PC-3 (cell line): ENCODE measurements around the gene HMGCS2. TPM values are rescaled to one million over a fixed set of nuclear protein-coding genes. Genes with fewer than 3 reads are reported as not detected.

Experiments
- ATAC-seq: fragments of 200-7000 bp; cut with Tn5 transposase; 2 replicates; pipeline ENCODE4 v1.9.1; 2020; ENCODE audit warnings: mild to moderate bottlenecking, moderate library complexity
- BruUV-seq: library from RNA; stranded (reverse); fragments of 400-500 nt; replicated peaks from 2 replicates; lab custom pipeline; 2021; lab: Mats Ljungman, UMichigan
- CTCF ChIA-PET: fragments of 300-600 bp; sonication (Branson Sonifier 250); formaldehyde crosslinking; loops from one replicate; lab custom pipeline; 2022; ENCODE audit warnings: antibody characterized with exemption; lab: Charles Lee
- POLR2A ChIA-PET: fragments of 300-600 bp; sonication (Branson Sonifier 250); formaldehyde crosslinking; loops from one replicate; lab custom pipeline; 2022; ENCODE audit warnings: antibody characterized with exemption; ENCODE audit not compliant: unreplicated experiment; lab: Charles Lee
- DNase-seq: peaks from one replicate; pipeline ENCODE4 v3.0.0-alpha.2; 2015
- H2AFZ ChIP-seq: fragments of 300-600 bp; sonication (generic); 2 replicates; pipeline ENCODE4 v1.6.0; 2016; ENCODE audit warnings: antibody characterized with exemption, low read length
- H3F3A ChIP-seq: fragments of 300-600 bp; sonication (generic); one replicate; pipeline ENCODE4 v1.6.0; 2017; ENCODE audit warnings: antibody characterized with exemption, low read length, control low read depth, mild to moderate bottlenecking; ENCODE audit not compliant: unreplicated experiment
- H3K27ac ChIP-seq: fragments of 300-600 bp; sonication (generic); 2 replicates; pipeline ENCODE4 v1.5.1; 2016; ENCODE audit warnings: mild to moderate bottlenecking, low read length
- H3K27me3 ChIP-seq: fragments of 300-600 bp; sonication (generic); 2 replicates; pipeline ENCODE4 v1.6.1; 2016; ENCODE audit warnings: low read length, mixed read lengths
- H3K36me3 ChIP-seq: fragments of 300-600 bp; sonication (generic); 2 replicates; pipeline ENCODE4 v1.6.1; 2016; ENCODE audit warnings: low read depth, mixed run types, low read length, mixed read lengths
- H3K4me1 ChIP-seq: fragments of 300-600 bp; sonication (generic); 2 replicates; pipeline ENCODE4 v1.5.1; 2016; ENCODE audit warnings: low read length; ENCODE audit not compliant: insufficient read depth
- H3K4me2 ChIP-seq: fragments of 300-600 bp; sonication (generic); 2 replicates; pipeline ENCODE4 v1.6.0; 2016; ENCODE audit warnings: low read length
- H3K4me3 ChIP-seq: fragments of 300-600 bp; sonication (generic); 2 replicates; pipeline ENCODE4 v1.5.1; 2016; ENCODE audit warnings: mild to moderate bottlenecking, low read length, mixed read lengths
- H3K79me2 ChIP-seq: fragments of 300-600 bp; sonication (generic); 2 replicates; pipeline ENCODE4 v1.6.1; 2017; ENCODE audit warnings: low read length, mixed read lengths
- H3K9ac ChIP-seq: fragments of 300-600 bp; sonication (generic); 2 replicates; pipeline ENCODE4 v1.6.0; 2016; ENCODE audit warnings: mild to moderate bottlenecking, low read length
- H3K9me2 ChIP-seq: fragments of 300-600 bp; sonication (generic); replicated peaks from 2 replicates; pipeline ENCODE4 v1.6.1; 2016; ENCODE audit warnings: mixed run types, low read length, mixed read lengths
- H3K9me3 ChIP-seq: fragments of 300-600 bp; sonication (generic); 2 replicates; pipeline ENCODE4 v1.6.1; 2016; ENCODE audit warnings: low read length, mixed read lengths
- H4K20me1 ChIP-seq: fragments of 300-600 bp; sonication (generic); 2 replicates; pipeline ENCODE4 v1.6.1; 2016; ENCODE audit warnings: low read length, mixed read lengths
- EZH2 ChIP-seq: fragments of 300-600 bp; sonication (generic); IDR thresholded peaks from one replicate; pipeline ENCODE4 v1.6.1; 2017; ENCODE audit warnings: antibody characterized with exemption, mild to moderate bottlenecking, low read length; ENCODE audit not compliant: unreplicated experiment
- EZH2phosphoT487 ChIP-seq: fragments of 300-600 bp; sonication (generic); IDR thresholded peaks from 2 replicates; pipeline ENCODE4 v1.6.1; 2018; ENCODE audit warnings: mild to moderate bottlenecking, antibody characterized with exemption, low read length, borderline replicate concordance
- intact Hi-C: fragments of 100-400 bp; cut with micrococcal nuclease; formaldehyde crosslinking; loops from 2 replicates; pipeline ENCODE4 v1.9.0; 2023
- total RNA-seq: library from RNA; depleted of rRNA; stranded (reverse); fragments of >200 nt; gene quantifications from 2 replicates; pipeline ENCODE4 v1.2.3, GENCODE V29; 2014
- TF ChIP-seq, protein P1 (sequence below): fragments of 300-600 bp; sonication (generic); conservative IDR thresholded peaks from 2 replicates; pipeline ENCODE4 v1.5.1; 2017; ENCODE audit warnings: antibody characterized with exemption, low read depth, mild to moderate bottlenecking, low read length

HMGCS2 gene
- total RNA-seq, 1 experiment from 2014 or later = not detected

DNA sequence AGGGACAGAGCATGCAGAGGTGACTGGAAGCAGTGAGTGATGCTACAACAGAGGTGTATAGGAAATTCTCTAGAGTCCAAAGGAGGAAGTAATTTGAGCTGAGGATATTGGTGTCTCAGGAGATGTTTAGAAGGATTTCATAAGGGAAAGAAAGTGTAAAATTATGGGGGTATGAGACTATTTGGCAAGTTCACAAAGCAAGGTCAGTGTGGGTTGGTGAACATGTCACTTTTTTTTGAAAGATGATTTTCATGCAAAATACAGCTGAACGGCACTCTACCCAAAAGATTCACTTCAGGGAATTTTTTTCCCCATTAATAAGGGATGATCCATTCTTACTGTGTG is 24.1 kb downstream of the HMGCS2 start:
- H3K27ac ChIP-seq = no peak overlapping the region
- H3K36me3 ChIP-seq = no peaks in the 10 kb centered on the region; the same call in 1 of the 2 replicates
- ATAC-seq (no peak), DNase-seq (no peak)
- H3F3A ChIP-seq = no peaks in the 10 kb centered on the region
- TF ChIP-seq EZH2phosphoT487 = no peak
- no peak for TF ChIP-seq EZH2
- TF ChIP-seq, protein P1, sequence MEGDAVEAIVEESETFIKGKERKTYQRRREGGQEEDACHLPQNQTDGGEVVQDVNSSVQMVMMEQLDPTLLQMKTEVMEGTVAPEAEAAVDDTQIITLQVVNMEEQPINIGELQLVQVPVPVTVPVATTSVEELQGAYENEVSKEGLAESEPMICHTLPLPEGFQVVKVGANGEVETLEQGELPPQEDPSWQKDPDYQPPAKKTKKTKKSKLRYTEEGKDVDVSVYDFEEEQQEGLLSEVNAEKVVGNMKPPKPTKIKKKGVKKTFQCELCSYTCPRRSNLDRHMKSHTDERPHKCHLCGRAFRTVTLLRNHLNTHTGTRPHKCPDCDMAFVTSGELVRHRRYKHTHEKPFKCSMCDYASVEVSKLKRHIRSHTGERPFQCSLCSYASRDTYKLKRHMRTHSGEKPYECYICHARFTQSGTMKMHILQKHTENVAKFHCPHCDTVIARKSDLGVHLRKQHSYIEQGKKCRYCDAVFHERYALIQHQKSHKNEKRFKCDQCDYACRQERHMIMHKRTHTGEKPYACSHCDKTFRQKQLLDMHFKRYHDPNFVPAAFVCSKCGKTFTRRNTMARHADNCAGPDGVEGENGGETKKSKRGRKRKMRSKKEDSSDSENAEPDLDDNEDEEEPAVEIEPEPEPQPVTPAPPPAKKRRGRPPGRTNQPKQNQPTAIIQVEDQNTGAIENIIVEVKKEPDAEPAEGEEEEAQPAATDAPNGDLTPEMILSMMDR = no peak
- H4K20me1 ChIP-seq = no peaks in the 10 kb centered on the region
- no peak overlapping the region for H3K4me3 ChIP-seq
- no peaks in the 10 kb centered on the region for H3K27me3 ChIP-seq
- intact Hi-C loops = loop anchor here (1.0 to 10.0 kb wide), 4 partner anchors 36 to 130 kb away; no protein-coding TSS in a partner anchor
- no peaks in the 10 kb centered on the region for H3K4me1 ChIP-seq
- no peaks in the 10 kb centered on the region for H3K9me3 ChIP-seq
- no peaks in the 10 kb centered on the region for H3K79me2 ChIP-seq
- CTCF ChIA-PET = interaction anchor here (0.7 kb wide), 1 partner anchor 115 kb away, joined by 3 read pairs; no protein-coding TSS in a partner anchor
- POLR2A ChIA-PET = no interaction called here
- no peak overlapping the region for H3K4me2 ChIP-seq
- H3K9me2 ChIP-seq = no peaks in the 10 kb centered on the region
- no peak overlapping the region for H2AFZ ChIP-seq
- H3K9ac ChIP-seq = no peak overlapping the region
- no TSS peak for BruUV-seq

DNA sequence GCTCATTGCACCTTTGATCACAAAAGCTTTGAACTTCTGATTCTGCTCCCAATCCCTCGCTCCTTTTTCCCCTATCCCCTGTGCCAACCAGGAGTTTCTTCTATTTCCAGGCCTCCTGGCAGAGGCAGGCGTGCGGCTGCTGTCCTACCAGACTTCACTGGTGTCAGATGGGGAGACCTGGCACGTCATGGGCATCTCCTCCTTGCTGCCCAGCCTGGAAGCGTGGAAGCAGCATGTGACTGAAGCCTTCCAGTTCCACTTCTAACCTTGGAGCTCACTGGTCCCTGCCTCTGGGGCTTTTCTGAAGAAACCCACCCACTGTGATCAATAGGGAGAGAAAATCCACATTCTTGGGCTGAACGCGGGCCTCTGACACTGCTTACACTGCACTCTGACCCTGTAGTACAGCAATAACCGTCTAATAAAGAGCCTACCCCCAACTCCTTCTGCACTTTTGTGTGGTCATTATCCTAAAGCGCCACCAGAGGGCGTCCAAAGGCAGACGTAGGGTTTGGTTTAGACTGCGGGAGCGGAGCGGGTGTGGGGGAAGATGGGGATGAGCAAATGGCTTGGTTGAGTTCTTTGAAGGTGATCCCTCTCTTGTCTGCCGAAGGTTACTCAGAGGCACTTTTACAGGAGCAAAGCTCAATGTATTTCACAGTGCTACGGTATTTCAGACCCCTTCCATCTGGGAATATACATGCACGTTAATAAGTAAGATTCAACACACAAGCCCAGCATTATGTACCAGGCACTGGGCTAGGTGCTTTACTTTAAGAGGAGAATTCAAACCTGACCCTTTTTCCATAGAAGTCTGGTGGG is 24.7 kb downstream of the HMGCS2 start:
- peak; percentile 81 for DNase-seq
- no peaks in the 10 kb centered on the region for H3K9me3 ChIP-seq
- H2AFZ ChIP-seq = no peak overlapping the region
- ATAC-seq = peak; percentile 72
- POLR2A ChIA-PET = interaction anchor here (0.5 kb wide), 1 partner anchor 153 kb away, joined by 3 read pairs; no protein-coding TSS in a partner anchor
- H3K4me2 ChIP-seq = no peak overlapping the region
- no TSS peak for BruUV-seq
- CTCF ChIA-PET = interaction anchor here (0.5 kb wide), 1 partner anchor 65 kb away, joined by 3 read pairs; no protein-coding TSS in a partner anchor
- TF ChIP-seq EZH2 = no peak
- TF ChIP-seq, protein P1 = peak; percentile 92
- H3K4me3 ChIP-seq = no peak overlapping the region
- no peaks in the 10 kb centered on the region for H3K9me2 ChIP-seq
- no peaks in the 10 kb centered on the region for H4K20me1 ChIP-seq
- no peak overlapping the region for H3K27ac ChIP-seq
- H3K79me2 ChIP-seq = no peaks in the 10 kb centered on the region
- H3F3A ChIP-seq = no peaks in the 10 kb centered on the region
- no peaks in the 10 kb centered on the region; the same call in 1 of the 2 replicates for H3K36me3 ChIP-seq
- intact Hi-C loops = loop anchor here (1.0 to 10.0 kb wide), 4 partner anchors 37 to 129 kb away; no protein-coding TSS in a partner anchor
- no peaks in the 10 kb centered on the region for H3K4me1 ChIP-seq
- H3K9ac ChIP-seq = no peak overlapping the region
- no peaks in the 10 kb centered on the region for H3K27me3 ChIP-seq

DNA sequence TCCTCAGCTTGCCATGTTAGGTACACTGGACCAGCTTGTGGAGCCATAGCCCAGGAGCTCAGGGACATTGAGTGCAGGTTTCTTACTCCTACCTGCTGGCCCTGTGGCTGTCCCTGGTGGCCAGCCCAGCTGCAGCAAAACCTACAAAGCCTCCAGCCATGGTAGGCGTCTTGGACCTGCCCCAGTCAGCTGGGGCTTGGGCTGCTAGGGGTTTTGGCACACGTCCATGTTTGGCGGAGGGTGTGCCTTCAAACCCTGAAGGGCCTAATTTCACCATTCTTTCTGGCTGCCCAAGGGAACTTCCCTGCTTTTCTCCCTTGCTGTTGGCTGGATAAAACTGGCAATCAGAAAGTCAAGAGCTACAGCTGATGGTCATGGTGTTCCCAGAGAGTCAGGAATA is 25.4 kb downstream of the HMGCS2 start:
- H3K9ac ChIP-seq = no peak overlapping the region
- intact Hi-C loops = loop anchor here (10.0 kb wide), 1 partner anchor 129 kb away; no protein-coding TSS in a partner anchor
- TF ChIP-seq EZH2 = no peak
- TF ChIP-seq, protein P1 = no peak
- no peaks in the 10 kb centered on the region; the same call in none of the 2 replicates for H3K36me3 ChIP-seq
- no peaks in the 10 kb centered on the region for H3F3A ChIP-seq
- H3K27ac ChIP-seq = no peak overlapping the region
- H3K9me3 ChIP-seq = no peaks in the 10 kb centered on the region
- ATAC-seq (peak; percentile 12; the same call in 1 of the 2 replicates), DNase-seq (no peak)
- H2AFZ ChIP-seq = no peak overlapping the region
- H3K79me2 ChIP-seq = no peaks in the 10 kb centered on the region
- ChIA-PET POLR2A (interaction anchor here (0.5 kb wide), 1 partner anchor 152 kb away, joined by 3 read pairs; no protein-coding TSS in a partner anchor), CTCF (no interaction called here)
- H3K4me1 ChIP-seq = no peaks in the 10 kb centered on the region
- no peaks in the 10 kb centered on the region for H3K9me2 ChIP-seq
- H3K4me3 ChIP-seq = no peak overlapping the region
- H4K20me1 ChIP-seq = no peaks in the 10 kb centered on the region
- H3K4me2 ChIP-seq = no peak overlapping the region
- H3K27me3 ChIP-seq = no peaks in the 10 kb centered on the region
- no TSS peak for BruUV-seq
